B cell (primary cell): ENCODE measurements around the gene SH3TC1. TPM values are rescaled to one million over a fixed set of nuclear protein-coding genes. Genes with fewer than 3 reads are reported as not detected.

Source experiments
- ATAC-seq: fragments of 200-7000 bp; cut with Tn5 transposase; one replicate; pipeline ENCODE4 v1.10.0; 2021; ENCODE audit warnings: low read depth, mild to moderate bottlenecking, moderate number of reproducible peaks, moderate library complexity
- CTCF ChIA-PET: fragments of 350-600 bp; sonication (Branson Sonifier 250); formaldehyde crosslinking; loops from one replicate; lab custom pipeline; 2021; ENCODE audit warnings: antibody characterized with exemption, inconsistent platforms; lab: Charles Lee
- POLR2A ChIA-PET: fragments of 350-600 bp; sonication (Branson Sonifier 250); formaldehyde crosslinking; loops from one replicate; lab custom pipeline; 2021; ENCODE audit warnings: antibody characterized with exemption; lab: Charles Lee
- DNase-seq: peaks from one replicate; pipeline ENCODE4 v3.0.0; 2013
- H2AFZ ChIP-seq: 2 replicates; pipeline ENCODE4 v1.6.1; 2012; ENCODE audit warnings: mild to moderate bottlenecking, low read depth, low read length; ENCODE audit not compliant: insufficient read depth, poor library complexity, severe bottlenecking
- H3K27ac ChIP-seq, 2 donors: 1 replicate in 1 of 2; 2 replicates in 1 of 2; pipeline ENCODE4 v1.5.1; 2012 to 2013; ENCODE audit warnings: low read length in 2 of 2, mild to moderate bottlenecking in 2 of 2, moderate library complexity in 1 of 2
- H3K27me3 ChIP-seq, 4 experiments: fragments of 200-600 bp in 1 of 4; sonication (generic) in 1 of 4; replicated peaks in 1 of 4; 1 replicate in 2 of 4; 2 replicates in 2 of 4; pipeline versions ENCODE4 v1.6.1 to v1.7.0; 2013 to 2016; ENCODE audit warnings: low read length in 3 of 4, mild to moderate bottlenecking in 2 of 4, mixed read lengths in 1 of 4, moderate library complexity in 1 of 4; ENCODE audit not compliant: insufficient read depth in 4 of 4, control insufficient read depth in 3 of 4; ENCODE audit errors: control extremely low read depth in 1 of 4
- H3K36me3 ChIP-seq, 2 experiments: replicated peaks in 1 of 2; 1 replicate in 1 of 2; 2 replicates in 1 of 2; pipeline versions ENCODE4 v1.6.1 to v1.7.1; 2013; ENCODE audit warnings: low read length in 1 of 2; ENCODE audit not compliant: insufficient read depth in 2 of 2, control insufficient read depth in 1 of 2; ENCODE audit errors: control extremely low read depth in 1 of 2, extremely low read depth in 1 of 2
- H3K4me1 ChIP-seq, 2 donors: fragments of 200-600 bp in 1 of 2; sonication (generic) in 1 of 2; 1 replicate in 1 of 2; 2 replicates in 1 of 2; pipeline versions ENCODE4 v1.5.1 to v1.6.1; 2013 to 2017; ENCODE audit warnings: low read length in 2 of 2; ENCODE audit not compliant: control insufficient read depth in 2 of 2, insufficient read depth in 2 of 2
- H3K4me2 ChIP-seq: replicated peaks from 2 replicates; pipeline ENCODE3; 2012; ENCODE audit warnings: mild to moderate bottlenecking, low read depth, low read length; ENCODE audit not compliant: poor library complexity, severe bottlenecking
- H3K4me3 ChIP-seq, 5 experiments: fragments of 200-600 bp in 1 of 5; sonication (generic) in 1 of 5; 1 replicate in 3 of 5; 2 replicates in 2 of 5; pipeline versions ENCODE4 v1.5.1 to v1.7.0; 2011 to 2016; ENCODE audit warnings: low read length in 4 of 5, mild to moderate bottlenecking in 4 of 5, low read depth in 2 of 5, control low read depth in 1 of 5, moderate library complexity in 1 of 5; ENCODE audit not compliant: insufficient read depth in 1 of 5; ENCODE audit errors: control extremely low read depth in 1 of 5, extremely low read depth in 1 of 5
- H3K79me2 ChIP-seq: fragments of 200-600 bp; sonication (generic); one replicate; pipeline ENCODE4 v1.6.0; 2016; ENCODE audit warnings: low read length; ENCODE audit not compliant: control insufficient read depth, insufficient read depth
- H3K9ac ChIP-seq: fragments of 200-600 bp; sonication (generic); 2 replicates; pipeline ENCODE4 v1.6.1; 2017; ENCODE audit warnings: mild to moderate bottlenecking, low read length, moderate library complexity
- H3K9me3 ChIP-seq, 3 donors: one replicate each; pipeline versions ENCODE4 v1.6.1 to v1.7.1; 2013; ENCODE audit warnings: low read length in 2 of 3; ENCODE audit not compliant: control insufficient read depth in 2 of 3, insufficient read depth in 1 of 3; ENCODE audit errors: control extremely low read depth in 1 of 3
- H4K20me1 ChIP-seq: 2 replicates; pipeline ENCODE4 v1.6.0; 2012; ENCODE audit warnings: mild to moderate bottlenecking, low read length; ENCODE audit not compliant: insufficient read depth, control insufficient read depth, poor library complexity, severe bottlenecking
- H3K27ac Mint-ChIP-seq: one replicate; pipeline ENCODE4 v1.8.0; 2021; ENCODE audit warnings: mixed read lengths
- H3K27me3 Mint-ChIP-seq: one replicate; pipeline ENCODE4 v1.8.0; 2021; ENCODE audit warnings: mixed read lengths
- H3K4me1 Mint-ChIP-seq: one replicate; pipeline ENCODE4 v1.8.0; 2021; ENCODE audit warnings: mixed read lengths
- H3K4me3 Mint-ChIP-seq: one replicate; pipeline ENCODE4 v1.8.0; 2021; ENCODE audit warnings: mixed read lengths
- H3K9me3 Mint-ChIP-seq: one replicate; pipeline ENCODE4 v1.8.0; 2022; ENCODE audit warnings: mixed read lengths; ENCODE audit not compliant: insufficient read depth
- CTCF ChIP-seq: fragments of 200-600 bp; IDR thresholded peaks from one replicate; pipeline ENCODE4 v1.8.0; 2022; ENCODE audit warnings: antibody characterized with exemption, mild to moderate bottlenecking
- EZH2 ChIP-seq: IDR thresholded peaks from 2 replicates; pipeline ENCODE4 v1.6.1; 2012; ENCODE audit warnings: borderline replicate concordance, low read depth, mild to moderate bottlenecking, moderate library complexity, low read length; ENCODE audit not compliant: insufficient read depth, poor library complexity, severe bottlenecking
- WGBS: methylation state at CpG from one replicate; pipeline ENCODE4 v1.1.5; 2013; ENCODE audit warnings: missing lambda C conversion rate; ENCODE audit not compliant: insufficient coverage; 5-methylcytosine and 5-hydroxymethylcytosine counted together
- intact Hi-C: fragments of 100-400 bp; cut with micrococcal nuclease; formaldehyde crosslinking; loops from one replicate; pipeline ENCODE4 v1.10.0; 2022
- polyA plus RNA-seq: library from polyadenylated mRNA; depleted of rRNA; stranded (reverse); fragments of >200 nt; gene quantifications from 2 replicates; pipeline ENCODE4 v1.2.3, GENCODE V29; 2012
- total RNA-seq, 2 donors: library from RNA; stranded (reverse); fragments of 120-200 nt in 1 of 2; gene quantifications; 1 replicate in 1 of 2; 2 replicates in 1 of 2; pipeline versions ENCODE4 v1.2.3 to v1.2.4, GENCODE V29; 2013 to 2022

SH3TC1 gene
- total and polyA plus RNA-seq, 2 donors (not counting 1 experiment from before 2014, with no cell fraction given) = 63.8 to 388 TPM

- Histone ChIP-seq H4K20me1 (no peaks in the 10 kb centered on the region), H3K27me3 (no peaks in the 10 kb centered on the region), H3K9ac (no peak overlapping the region), H3K79me2 (no peaks in the 10 kb centered on the region), H2AFZ (no peak overlapping the region), H3K9me3 (peaks cover 0 to 22% (median 0%) of the 10 kb centered on the region in 3 donors), H3K4me1 (peaks cover 18 to 28% of the 10 kb centered on the region in 2 donors), H3K4me3 (no peak overlapping the region), H3K4me2 (no peak overlapping the region), H3K27ac (no peak overlapping the region), H3K36me3 (no peaks in the 10 kb centered on the region)
- Mint-ChIP-seq H3K4me1 (peaks cover 19% of the 10 kb centered on the region), H3K9me3 (no peaks in the 10 kb centered on the region), H3K27ac (no peak overlapping the region), H3K27me3 (no peaks in the 10 kb centered on the region), H3K4me3 (no peak overlapping the region)
- ChIA-PET POLR2A (interaction anchor here (2.2 kb wide), 1 partner anchor 16 kb away, joined by 15 read pairs; the partner anchor contains the start of gene ABLIM2), CTCF (interaction anchor here (0.6 to 5.7 kb wide), 7 partner anchors 11 to 371 kb away, joined by 3 to 127 read pairs (median 32); partner anchors contain the start of gene SH3TC1)
- ATAC-seq (no peak), DNase-seq (no peak)
- 100% methylated on average over 3 of the region's 3 CpGs for WGBS
- TF ChIP-seq EZH2 (no peak), CTCF (no peak)
- intact Hi-C loops = no loop called here
Measured at GRCh38 chr4:8174970-8175369, 24.1 kb upstream of the SH3TC1 start.

GRCh38 chr4:8175686-8176085 is 23.4 kb upstream of the SH3TC1 start:
- H3K27me3 Mint-ChIP-seq = no peaks in the 10 kb centered on the region
- POLR2A ChIA-PET = interaction anchor here (1.8 to 2.2 kb wide), 3 partner anchors 13 to 24 kb away, joined by 9 to 15 read pairs (median 10); partner anchors contain the start of genes ABLIM2 and SH3TC1
- no peak overlapping the region for H2AFZ ChIP-seq
- H3K4me2 ChIP-seq = no peak overlapping the region
- no peaks in the 10 kb centered on the region for H3K9me3 Mint-ChIP-seq
- intact Hi-C loops = no loop called here
- H3K4me3 ChIP-seq = no peak overlapping the region
- no peak overlapping the region for H3K27ac ChIP-seq
- H3K36me3 ChIP-seq = no peaks in the 10 kb centered on the region
- H4K20me1 ChIP-seq = no peaks in the 10 kb centered on the region
- no peak overlapping the region for H3K27ac Mint-ChIP-seq
- no peak overlapping the region for H3K9ac ChIP-seq
- CTCF ChIA-PET = interaction anchor here (0.6 to 5.7 kb wide), 23 partner anchors 8 to 372 kb away, joined by 3 to 127 read pairs (median 11); partner anchors contain the start of gene SH3TC1
- TF ChIP-seq EZH2 (no peak), CTCF (no peak)
- WGBS = 89% methylated on average over 6 of the region's 6 CpGs
- H3K27me3 ChIP-seq = no peaks in the 10 kb centered on the region
- no peak overlapping the region for H3K4me3 Mint-ChIP-seq
- DNase-seq = no peak
- H3K9me3 ChIP-seq = peaks cover 0 to 16% (median 0%) of the 10 kb centered on the region in 3 donors
- peaks cover 18 to 28% of the 10 kb centered on the region in 2 donors for H3K4me1 ChIP-seq
- no peak for ATAC-seq
- peaks cover 19% of the 10 kb centered on the region for H3K4me1 Mint-ChIP-seq
- no peaks in the 10 kb centered on the region for H3K79me2 ChIP-seq
